Measurements from ENCODE around the gene IRAK1.

The IRAK1 gene

GRCh38 chrX:154049209-154050112 is 29.8 kb upstream of the IRAK1 start:
- DNase-seq (ENCODE audit: low read depth): no peak
- H3K4me3 ChIP-seq (ENCODE audit: control insufficient read depth, low read depth, low read length): no peak overlapping the region
- TF ChIP-seq CTCF (conservative IDR thresholded peaks at IDR 0.05; ENCODE audit: control insufficient read depth, insufficient read depth, low read depth, low read length): no peak

GRCh38 chrX:154048398-154048797 is 28.7 kb upstream of the IRAK1 start:
- no peak for DNase-seq (ENCODE audit: low read depth)
- no peak for TF ChIP-seq CTCF (conservative IDR thresholded peaks at IDR 0.05; ENCODE audit: control insufficient read depth, insufficient read depth, low read depth, low read length)
- H3K4me3 ChIP-seq (ENCODE audit: control insufficient read depth, low read depth, low read length): no peak overlapping the region

GRCh38 chrX:154046940-154047610 is 27.4 kb upstream of the IRAK1 start:
- no peak overlapping the region for H3K4me3 ChIP-seq (ENCODE audit: control insufficient read depth, low read depth, low read length)
- no peak for TF ChIP-seq CTCF (conservative IDR thresholded peaks at IDR 0.05; ENCODE audit: control insufficient read depth, insufficient read depth, low read depth, low read length)
- no peak for DNase-seq (ENCODE audit: low read depth)

- no peak overlapping the region for H3K4me3 ChIP-seq (ENCODE audit: control insufficient read depth, low read depth, low read length)
- peak; percentile 9 for TF ChIP-seq CTCF (conservative IDR thresholded peaks at IDR 0.05; ENCODE audit: control insufficient read depth, insufficient read depth, low read depth, low read length)
- peak; percentile 69 for DNase-seq (ENCODE audit: low read depth)
Measured at GRCh38 chrX:154046031-154046781, 26.5 kb upstream of the IRAK1 start.

GRCh38 chrX:154044091-154044490 is 24.4 kb upstream of the IRAK1 start:
- no peak for DNase-seq (ENCODE audit: low read depth)
- no peak overlapping the region for H3K4me3 ChIP-seq (ENCODE audit: control insufficient read depth, low read depth, low read length)
- TF ChIP-seq CTCF (conservative IDR thresholded peaks at IDR 0.05; ENCODE audit: control insufficient read depth, insufficient read depth, low read depth, low read length): no peak

GRCh38 chrX:154043003-154043763 is 23.5 kb upstream of the IRAK1 start:
- TF ChIP-seq CTCF (conservative IDR thresholded peaks at IDR 0.05; ENCODE audit: control insufficient read depth, insufficient read depth, low read depth, low read length): no peak
- peak; percentile 77 for DNase-seq (ENCODE audit: low read depth)
- H3K4me3 ChIP-seq (ENCODE audit: control insufficient read depth, low read depth, low read length): no peak overlapping the region
